ENCODE data around the gene UGT1A4.

DNA sequence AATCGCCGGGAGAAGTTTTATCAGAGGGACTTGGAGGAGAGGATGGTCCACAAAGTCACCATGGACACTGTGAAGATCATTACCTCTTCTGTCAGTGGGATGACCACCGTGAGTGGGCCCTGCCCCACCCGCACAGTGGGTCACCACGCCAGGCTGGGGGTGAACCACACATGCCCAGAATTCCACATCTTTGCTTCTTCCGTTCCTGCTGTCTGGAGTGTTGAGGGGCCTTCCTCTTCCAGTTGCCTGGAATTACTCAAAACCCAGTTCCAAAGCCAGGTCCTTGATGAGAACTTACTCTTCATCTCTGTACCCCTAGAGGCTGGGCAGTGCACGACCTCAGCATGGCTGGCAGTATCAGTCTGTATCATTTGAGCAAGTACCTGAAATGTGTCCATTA, 81.7 kb downstream of the UGT1A4 start:
- TF ChIP-seq POLR2AphosphoS5 (IDR thresholded peaks at IDR 0.05) (no peak), EP300 (IDR thresholded peaks at IDR 0.05; ENCODE audit: low read depth) (no peak)
- TF ChIP-seq, protein P1, sequence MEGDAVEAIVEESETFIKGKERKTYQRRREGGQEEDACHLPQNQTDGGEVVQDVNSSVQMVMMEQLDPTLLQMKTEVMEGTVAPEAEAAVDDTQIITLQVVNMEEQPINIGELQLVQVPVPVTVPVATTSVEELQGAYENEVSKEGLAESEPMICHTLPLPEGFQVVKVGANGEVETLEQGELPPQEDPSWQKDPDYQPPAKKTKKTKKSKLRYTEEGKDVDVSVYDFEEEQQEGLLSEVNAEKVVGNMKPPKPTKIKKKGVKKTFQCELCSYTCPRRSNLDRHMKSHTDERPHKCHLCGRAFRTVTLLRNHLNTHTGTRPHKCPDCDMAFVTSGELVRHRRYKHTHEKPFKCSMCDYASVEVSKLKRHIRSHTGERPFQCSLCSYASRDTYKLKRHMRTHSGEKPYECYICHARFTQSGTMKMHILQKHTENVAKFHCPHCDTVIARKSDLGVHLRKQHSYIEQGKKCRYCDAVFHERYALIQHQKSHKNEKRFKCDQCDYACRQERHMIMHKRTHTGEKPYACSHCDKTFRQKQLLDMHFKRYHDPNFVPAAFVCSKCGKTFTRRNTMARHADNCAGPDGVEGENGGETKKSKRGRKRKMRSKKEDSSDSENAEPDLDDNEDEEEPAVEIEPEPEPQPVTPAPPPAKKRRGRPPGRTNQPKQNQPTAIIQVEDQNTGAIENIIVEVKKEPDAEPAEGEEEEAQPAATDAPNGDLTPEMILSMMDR (IDR thresholded peaks at IDR 0.05): no peak
